HL-60 (cell line): ENCODE measurements around the gene ZRANB1. TPM values are rescaled to one million over a fixed set of nuclear protein-coding genes. Genes with fewer than 3 reads are reported as not detected.

Experiments
- DNase-seq, 2 experiments: peaks; one replicate each; pipeline ENCODE4 v3.0.0-alpha.2; 2010 to 2020; ENCODE audit warnings: low read depth in 1 of 2, low spot score in 1 of 2
- H3K27ac ChIP-seq: fragments of 250-450 bp; sonication (Bioruptor Pico); replicated peaks from 2 replicates; pipeline ENCODE4 v1.5.1; 2020; ENCODE audit warnings: mild to moderate bottlenecking, moderate library complexity
- H3K27me3 ChIP-seq: fragments of 250-450 bp; sonication (Bioruptor Pico); 2 replicates; pipeline ENCODE4 v1.5.1; 2021; ENCODE audit warnings: mild to moderate bottlenecking, moderate library complexity; ENCODE audit not compliant: insufficient read depth, poor library complexity, severe bottlenecking
- H3K4me3 ChIP-seq: replicated peaks from 2 replicates; pipeline ENCODE4 v1.5.1; 2011; ENCODE audit warnings: mild to moderate bottlenecking, control low read depth, low read length; ENCODE audit not compliant: insufficient read depth
- GABPA ChIP-seq: IDR thresholded peaks from 2 replicates; pipeline ENCODE4 v1.6.1; 2012; ENCODE audit warnings: low read depth
- POLR2AphosphoS5 ChIP-seq: IDR thresholded peaks from 2 replicates; pipeline ENCODE4 v1.6.1; 2012; ENCODE audit warnings: low read depth
- REST ChIP-seq: IDR thresholded peaks from 2 replicates; pipeline ENCODE4 v1.6.1; 2012; ENCODE audit warnings: low read depth; ENCODE audit not compliant: insufficient replicate concordance
- SPI1 ChIP-seq: IDR thresholded peaks from 2 replicates; pipeline ENCODE4 v1.6.1; 2012; ENCODE audit warnings: low read depth, mild to moderate bottlenecking, borderline replicate concordance
- microRNA-seq: library from miRNA; unstranded; fragments of <30 nt; microRNA quantifications from one replicate; pipeline ENCODE4, GENCODE V29; 2018
- TF ChIP-seq, protein P1 (sequence below): IDR thresholded peaks from one replicate; pipeline ENCODE4 v1.5.1; 2011; ENCODE audit warnings: low read length, control low read depth, inconsistent platforms; ENCODE audit not compliant: insufficient read depth

The ZRANB1 gene

GRCh38 chr10:125035588-125036295, 93.8 kb downstream of the ZRANB1 start:
- Histone ChIP-seq H3K27ac (no peak overlapping the region), H3K27me3 (no peaks in the 10 kb centered on the region), H3K4me3 (no peak overlapping the region)
- TF ChIP-seq SPI1 (no peak), REST (no peak), POLR2AphosphoS5 (no peak), GABPA (no peak)
- TF ChIP-seq, protein P1, sequence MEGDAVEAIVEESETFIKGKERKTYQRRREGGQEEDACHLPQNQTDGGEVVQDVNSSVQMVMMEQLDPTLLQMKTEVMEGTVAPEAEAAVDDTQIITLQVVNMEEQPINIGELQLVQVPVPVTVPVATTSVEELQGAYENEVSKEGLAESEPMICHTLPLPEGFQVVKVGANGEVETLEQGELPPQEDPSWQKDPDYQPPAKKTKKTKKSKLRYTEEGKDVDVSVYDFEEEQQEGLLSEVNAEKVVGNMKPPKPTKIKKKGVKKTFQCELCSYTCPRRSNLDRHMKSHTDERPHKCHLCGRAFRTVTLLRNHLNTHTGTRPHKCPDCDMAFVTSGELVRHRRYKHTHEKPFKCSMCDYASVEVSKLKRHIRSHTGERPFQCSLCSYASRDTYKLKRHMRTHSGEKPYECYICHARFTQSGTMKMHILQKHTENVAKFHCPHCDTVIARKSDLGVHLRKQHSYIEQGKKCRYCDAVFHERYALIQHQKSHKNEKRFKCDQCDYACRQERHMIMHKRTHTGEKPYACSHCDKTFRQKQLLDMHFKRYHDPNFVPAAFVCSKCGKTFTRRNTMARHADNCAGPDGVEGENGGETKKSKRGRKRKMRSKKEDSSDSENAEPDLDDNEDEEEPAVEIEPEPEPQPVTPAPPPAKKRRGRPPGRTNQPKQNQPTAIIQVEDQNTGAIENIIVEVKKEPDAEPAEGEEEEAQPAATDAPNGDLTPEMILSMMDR = no peak
- no peak for DNase-seq

GRCh38 chr10:125037145-125037877, 95.4 kb downstream of the ZRANB1 start:
- H3K27me3 ChIP-seq = no peaks in the 10 kb centered on the region
- DNase-seq = no peak
- H3K4me3 ChIP-seq = no peak overlapping the region
- TF ChIP-seq REST (no peak), GABPA (no peak), SPI1 (no peak), POLR2AphosphoS5 (no peak)
- TF ChIP-seq, protein P1 = no peak
- no peak overlapping the region for H3K27ac ChIP-seq

Small RNA genes within 50 kb of the gene (microRNA-seq; reads per million reads assigned to microRNA genes)
- gene MIR4296 = not detected
